WTC11 (cell line): ENCODE measurements around the gene CHFR. TPM values are rescaled to one million over a fixed set of nuclear protein-coding genes. Genes with fewer than 3 reads are reported as not detected.
A peak's percentile ranks its signal among the peaks of the same experiment; 100 is the strongest.

Experiments used
- ATAC-seq: fragments of 200-7000 bp; cut with Tn5 transposase; 2 replicates; pipeline ENCODE4 v1.10.0; 2021; ENCODE audit warnings: mild to moderate bottlenecking, moderate library complexity
- CTCF ChIA-PET: fragments of 300-600 bp; sonication (Branson Sonifier 250); formaldehyde crosslinking; loops from one replicate; lab custom pipeline; 2021; ENCODE audit warnings: antibody characterized with exemption; lab: Charles Lee
- POLR2A ChIA-PET: fragments of 350-600 bp; sonication (Branson Sonifier 250); formaldehyde crosslinking; loops from one replicate; lab custom pipeline; 2021; ENCODE audit warnings: antibody characterized with exemption; lab: Charles Lee
- DNase-seq: peaks from one replicate; pipeline ENCODE4 v3.0.0; 2021; ENCODE audit warnings: low spot score
- H3K27ac Mint-ChIP-seq: 2 replicates; pipeline ENCODE4 v1.8.0; 2021; ENCODE audit warnings: mixed read lengths
- H3K27me3 Mint-ChIP-seq: 2 replicates; pipeline ENCODE4 v1.8.0; 2021; ENCODE audit warnings: low read depth, mild to moderate bottlenecking, moderate library complexity, mixed read lengths
- H3K36me3 Mint-ChIP-seq: 2 replicates; pipeline ENCODE4 v1.8.0; 2021; ENCODE audit warnings: mixed read lengths
- H3K4me1 Mint-ChIP-seq: 2 replicates; pipeline ENCODE4 v1.8.0; 2022; ENCODE audit warnings: mixed read lengths
- H3K4me3 Mint-ChIP-seq: 2 replicates; pipeline ENCODE4 v1.8.0; 2021; ENCODE audit warnings: mild to moderate bottlenecking, moderate library complexity, mixed read lengths
- H3K9me3 Mint-ChIP-seq: 2 replicates; pipeline ENCODE4 v1.8.0; 2021; ENCODE audit warnings: mixed read lengths
- FOXP1 ChIP-seq: sonication (generic); formaldehyde crosslinking; IDR thresholded peaks from 2 replicates; pipeline ENCODE4 v1.8.0; 2022; ENCODE audit warnings: missing genetic modification reagents, mild to moderate bottlenecking, moderate library complexity, borderline replicate concordance
- GABPB1 ChIP-seq: sonication (generic); formaldehyde crosslinking; IDR thresholded peaks from 2 replicates; pipeline ENCODE4 v1.8.1; 2023; ENCODE audit warnings: mild to moderate bottlenecking, missing genetic modification reagents
- GRHL2 ChIP-seq: fragments of 250-450 bp; sonication (Bioruptor Pico); IDR thresholded peaks from 2 replicates; pipeline ENCODE4 v1.8.0; 2022; ENCODE audit warnings: mild to moderate bottlenecking, moderate library complexity; ENCODE audit not compliant: insufficient replicate concordance, severe bottlenecking
- MXD4 ChIP-seq: fragments of 250-450 bp; sonication (Bioruptor Pico); IDR thresholded peaks from 2 replicates; pipeline ENCODE4 v1.8.0; 2021; ENCODE audit warnings: mild to moderate bottlenecking, moderate library complexity, borderline replicate concordance
- NR3C1 ChIP-seq: sonication (generic); formaldehyde crosslinking; conservative IDR thresholded peaks from 2 replicates; pipeline ENCODE4 v1.8.1; 2023; ENCODE audit warnings: low read depth, mild to moderate bottlenecking, missing genetic modification reagents
- SMAD4 ChIP-seq: sonication (generic); formaldehyde crosslinking; IDR thresholded peaks from 2 replicates; pipeline ENCODE4 v1.8.0; 2022; ENCODE audit warnings: mild to moderate bottlenecking, missing genetic modification reagents
- ZNF317 ChIP-seq: sonication (generic); formaldehyde crosslinking; IDR thresholded peaks from 2 replicates; pipeline ENCODE4 v1.8.1; 2023; ENCODE audit warnings: low read depth, mild to moderate bottlenecking, moderate library complexity, missing genetic modification reagents, borderline replicate concordance
- ZNF423 ChIP-seq: fragments of 250-450 bp; sonication (Bioruptor Pico); IDR thresholded peaks from 2 replicates; pipeline ENCODE4 v2.1.2; 2022; ENCODE audit warnings: mild to moderate bottlenecking, moderate library complexity
- total RNA-seq: library from RNA; stranded (reverse); gene quantifications from 3 replicates; pipeline ENCODE4 v1.2.3, GENCODE V29; 2021
- TF ChIP-seq, protein P1 (sequence below): sonication (generic); formaldehyde crosslinking; IDR thresholded peaks from 2 replicates; pipeline ENCODE4 v1.8.1; 2022; ENCODE audit warnings: missing genetic modification reagents, borderline replicate concordance
- TF ChIP-seq, protein P2 (sequence below): sonication (generic); formaldehyde crosslinking; IDR thresholded peaks from 2 replicates; pipeline ENCODE4 v1.8.1; 2023; ENCODE audit warnings: mild to moderate bottlenecking, missing genetic modification reagents, moderate library complexity
- TF ChIP-seq, protein P3 (sequence below): sonication (generic); formaldehyde crosslinking; IDR thresholded peaks from 2 replicates; pipeline ENCODE4 v1.8.1; 2023; ENCODE audit warnings: mild to moderate bottlenecking, missing genetic modification reagents
- TF ChIP-seq, protein P4 (sequence below): sonication (generic); formaldehyde crosslinking; IDR thresholded peaks from 2 replicates; pipeline ENCODE4 v1.8.0; 2022; ENCODE audit warnings: mild to moderate bottlenecking, missing genetic modification reagents
- TF ChIP-seq, protein P5 (sequence below): sonication (generic); formaldehyde crosslinking; IDR thresholded peaks from 2 replicates; pipeline ENCODE4 v1.8.1; 2023; ENCODE audit warnings: mild to moderate bottlenecking, missing genetic modification reagents, borderline replicate concordance
- TF ChIP-seq, protein P6 (sequence below): sonication (generic); formaldehyde crosslinking; IDR thresholded peaks from 2 replicates; pipeline ENCODE4 v1.8.1; 2022; ENCODE audit warnings: mild to moderate bottlenecking, missing genetic modification reagents, moderate library complexity, borderline replicate concordance

CHFR gene
- total RNA-seq, 1 experiment from 2014 or later: 58.7 TPM

DNA sequence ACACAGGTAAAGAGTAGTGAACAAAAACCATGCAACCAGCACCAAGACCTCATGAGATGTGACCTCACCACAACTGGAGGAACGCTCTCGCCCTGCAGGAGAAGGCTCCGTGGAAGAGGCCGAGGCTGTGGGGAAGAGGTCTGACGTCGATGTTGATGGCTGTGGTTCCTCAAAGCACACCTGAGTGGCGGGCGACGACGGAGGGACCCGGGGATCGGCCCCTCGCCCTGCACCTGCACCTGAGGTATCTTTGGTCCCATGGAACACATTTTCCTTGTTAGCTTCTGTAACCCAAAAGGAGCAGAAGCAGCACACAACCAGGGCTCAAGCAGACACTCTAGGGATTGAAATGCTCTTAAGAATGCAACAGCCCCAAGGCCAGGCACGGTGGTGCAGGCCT, 17.9 kb downstream of the CHFR start:
- POLR2A ChIA-PET: no interaction called here
- CTCF ChIA-PET: no interaction called here
- TF ChIP-seq SMAD4 (CRISPR knock-in tag) (no peak), ZNF423 (CRISPR knock-in tag) (no peak), ZNF317 (CRISPR knock-in tag) (no peak), MXD4 (CRISPR knock-in tag) (no peak), GABPB1 (no peak)
- TF ChIP-seq, protein P1, sequence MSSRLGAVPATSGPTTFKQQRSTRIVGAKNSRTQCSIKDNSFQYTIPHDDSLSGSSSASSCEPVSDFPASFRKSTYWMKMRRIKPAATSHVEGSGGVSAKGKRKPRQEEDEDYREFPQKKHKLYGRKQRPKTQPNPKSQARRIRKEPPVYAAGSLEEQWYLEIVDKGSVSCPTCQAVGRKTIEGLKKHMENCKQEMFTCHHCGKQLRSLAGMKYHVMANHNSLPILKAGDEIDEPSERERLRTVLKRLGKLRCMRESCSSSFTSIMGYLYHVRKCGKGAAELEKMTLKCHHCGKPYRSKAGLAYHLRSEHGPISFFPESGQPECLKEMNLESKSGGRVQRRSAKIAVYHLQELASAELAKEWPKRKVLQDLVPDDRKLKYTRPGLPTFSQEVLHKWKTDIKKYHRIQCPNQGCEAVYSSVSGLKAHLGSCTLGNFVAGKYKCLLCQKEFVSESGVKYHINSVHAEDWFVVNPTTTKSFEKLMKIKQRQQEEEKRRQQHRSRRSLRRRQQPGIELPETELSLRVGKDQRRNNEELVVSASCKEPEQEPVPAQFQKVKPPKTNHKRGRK (CRISPR knock-in tag): no peak
- TF ChIP-seq, protein P2, sequence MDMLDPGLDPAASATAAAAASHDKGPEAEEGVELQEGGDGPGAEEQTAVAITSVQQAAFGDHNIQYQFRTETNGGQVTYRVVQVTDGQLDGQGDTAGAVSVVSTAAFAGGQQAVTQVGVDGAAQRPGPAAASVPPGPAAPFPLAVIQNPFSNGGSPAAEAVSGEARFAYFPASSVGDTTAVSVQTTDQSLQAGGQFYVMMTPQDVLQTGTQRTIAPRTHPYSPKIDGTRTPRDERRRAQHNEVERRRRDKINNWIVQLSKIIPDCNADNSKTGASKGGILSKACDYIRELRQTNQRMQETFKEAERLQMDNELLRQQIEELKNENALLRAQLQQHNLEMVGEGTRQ (CRISPR knock-in tag): no peak
- TF ChIP-seq, protein P3, sequence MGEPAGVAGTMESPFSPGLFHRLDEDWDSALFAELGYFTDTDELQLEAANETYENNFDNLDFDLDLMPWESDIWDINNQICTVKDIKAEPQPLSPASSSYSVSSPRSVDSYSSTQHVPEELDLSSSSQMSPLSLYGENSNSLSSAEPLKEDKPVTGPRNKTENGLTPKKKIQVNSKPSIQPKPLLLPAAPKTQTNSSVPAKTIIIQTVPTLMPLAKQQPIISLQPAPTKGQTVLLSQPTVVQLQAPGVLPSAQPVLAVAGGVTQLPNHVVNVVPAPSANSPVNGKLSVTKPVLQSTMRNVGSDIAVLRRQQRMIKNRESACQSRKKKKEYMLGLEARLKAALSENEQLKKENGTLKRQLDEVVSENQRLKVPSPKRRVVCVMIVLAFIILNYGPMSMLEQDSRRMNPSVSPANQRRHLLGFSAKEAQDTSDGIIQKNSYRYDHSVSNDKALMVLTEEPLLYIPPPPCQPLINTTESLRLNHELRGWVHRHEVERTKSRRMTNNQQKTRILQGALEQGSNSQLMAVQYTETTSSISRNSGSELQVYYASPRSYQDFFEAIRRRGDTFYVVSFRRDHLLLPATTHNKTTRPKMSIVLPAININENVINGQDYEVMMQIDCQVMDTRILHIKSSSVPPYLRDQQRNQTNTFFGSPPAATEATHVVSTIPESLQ (CRISPR knock-in tag): no peak
- TF ChIP-seq, protein P4, sequence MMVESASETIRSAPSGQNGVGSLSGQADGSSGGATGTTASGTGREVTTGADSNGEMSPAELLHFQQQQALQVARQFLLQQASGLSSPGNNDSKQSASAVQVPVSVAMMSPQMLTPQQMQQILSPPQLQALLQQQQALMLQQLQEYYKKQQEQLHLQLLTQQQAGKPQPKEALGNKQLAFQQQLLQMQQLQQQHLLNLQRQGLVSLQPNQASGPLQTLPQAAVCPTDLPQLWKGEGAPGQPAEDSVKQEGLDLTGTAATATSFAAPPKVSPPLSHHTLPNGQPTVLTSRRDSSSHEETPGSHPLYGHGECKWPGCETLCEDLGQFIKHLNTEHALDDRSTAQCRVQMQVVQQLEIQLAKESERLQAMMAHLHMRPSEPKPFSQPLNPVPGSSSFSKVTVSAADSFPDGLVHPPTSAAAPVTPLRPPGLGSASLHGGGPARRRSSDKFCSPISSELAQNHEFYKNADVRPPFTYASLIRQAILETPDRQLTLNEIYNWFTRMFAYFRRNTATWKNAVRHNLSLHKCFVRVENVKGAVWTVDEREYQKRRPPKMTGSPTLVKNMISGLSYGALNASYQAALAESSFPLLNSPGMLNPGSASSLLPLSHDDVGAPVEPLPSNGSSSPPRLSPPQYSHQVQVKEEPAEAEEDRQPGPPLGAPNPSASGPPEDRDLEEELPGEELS: no peak
- Mint-ChIP-seq H3K27ac (no peak overlapping the region), H3K27me3 (no peaks in the 10 kb centered on the region), H3K9me3 (no peaks in the 10 kb centered on the region), H3K4me1 (0 out of 2 replicates have a peak, but pooled peaks cover 3% of the 10 kb centered on the region), H3K4me3 (no peak overlapping the region), H3K36me3 (peaks cover 54% of the 10 kb centered on the region)
- ATAC-seq: no peak
- no peak for DNase-seq

DNA sequence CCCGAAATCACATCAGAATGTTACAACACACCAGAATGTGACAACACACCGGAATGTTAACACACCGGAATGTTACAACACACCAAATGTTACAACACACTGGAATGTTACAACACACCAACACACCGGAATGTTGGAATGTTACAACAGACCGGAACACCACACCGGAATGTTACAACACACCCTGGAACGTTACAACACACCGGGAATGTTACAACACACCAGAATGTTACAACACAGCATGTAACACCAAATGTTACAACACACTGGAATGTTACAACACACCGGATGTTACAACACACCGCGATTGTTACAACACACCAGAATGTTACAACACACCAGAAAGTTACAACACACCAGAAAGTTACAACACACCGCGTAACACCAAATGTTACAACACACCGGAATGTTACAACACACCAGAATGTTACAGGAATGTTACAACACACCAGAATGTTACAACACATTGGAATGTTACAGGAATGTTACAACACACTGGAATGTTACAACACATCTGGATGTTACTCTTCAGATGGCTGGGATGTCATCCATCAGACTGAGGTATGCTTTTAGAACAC, 21.1 kb downstream of the CHFR start:
- peak overlapping the region; percentile 95 for H3K27ac Mint-ChIP-seq
- DNase-seq (no peak), ATAC-seq (no peak)
- no peaks in the 10 kb centered on the region for H3K4me1 Mint-ChIP-seq
- ChIA-PET POLR2A (no interaction called here), CTCF (no interaction called here)
- H3K27me3 Mint-ChIP-seq: no peaks in the 10 kb centered on the region
- H3K9me3 Mint-ChIP-seq: no peaks in the 10 kb centered on the region
- H3K4me3 Mint-ChIP-seq: no peak overlapping the region
- TF ChIP-seq GABPB1 (peak; percentile 84), FOXP1 (CRISPR knock-in tag) (no peak)
- peaks cover 53% of the 10 kb centered on the region for H3K36me3 Mint-ChIP-seq

DNA sequence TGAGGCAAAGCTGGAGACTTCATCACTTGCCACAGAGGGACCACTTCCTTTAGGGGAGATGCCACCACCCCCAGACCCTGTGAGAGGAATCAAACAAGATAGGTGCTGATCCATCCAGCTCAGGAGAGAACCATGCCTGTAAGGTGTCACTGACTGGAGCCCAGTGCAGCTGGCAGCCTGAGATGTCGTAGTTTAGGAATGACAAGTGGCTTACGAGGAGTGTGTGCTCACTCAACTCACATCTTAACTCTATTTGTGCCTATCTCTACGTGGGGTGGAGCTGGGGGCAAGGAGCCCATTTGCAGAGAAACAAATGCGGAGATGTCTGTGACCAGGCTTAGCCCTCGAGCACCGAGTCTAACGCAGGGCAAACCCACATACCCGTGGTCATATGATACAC, 25.8 kb downstream of the CHFR start:
- no peaks in the 10 kb centered on the region for H3K9me3 Mint-ChIP-seq
- ATAC-seq (no peak), DNase-seq (no peak)
- no peaks in the 10 kb centered on the region for H3K4me1 Mint-ChIP-seq
- peak overlapping the region; percentile 60; the same call in 1 of the 2 replicates for H3K27ac Mint-ChIP-seq
- POLR2A ChIA-PET: no interaction called here
- H3K27me3 Mint-ChIP-seq: no peaks in the 10 kb centered on the region
- CTCF ChIA-PET: interaction anchor here (1.5 kb wide), 1 partner anchor 43 kb away, joined by 3 read pairs; no protein-coding TSS in a partner anchor
- no peak overlapping the region for H3K4me3 Mint-ChIP-seq
- H3K36me3 Mint-ChIP-seq: peaks cover 51% of the 10 kb centered on the region
- TF ChIP-seq NR3C1: no peak
- TF ChIP-seq, protein P5, sequence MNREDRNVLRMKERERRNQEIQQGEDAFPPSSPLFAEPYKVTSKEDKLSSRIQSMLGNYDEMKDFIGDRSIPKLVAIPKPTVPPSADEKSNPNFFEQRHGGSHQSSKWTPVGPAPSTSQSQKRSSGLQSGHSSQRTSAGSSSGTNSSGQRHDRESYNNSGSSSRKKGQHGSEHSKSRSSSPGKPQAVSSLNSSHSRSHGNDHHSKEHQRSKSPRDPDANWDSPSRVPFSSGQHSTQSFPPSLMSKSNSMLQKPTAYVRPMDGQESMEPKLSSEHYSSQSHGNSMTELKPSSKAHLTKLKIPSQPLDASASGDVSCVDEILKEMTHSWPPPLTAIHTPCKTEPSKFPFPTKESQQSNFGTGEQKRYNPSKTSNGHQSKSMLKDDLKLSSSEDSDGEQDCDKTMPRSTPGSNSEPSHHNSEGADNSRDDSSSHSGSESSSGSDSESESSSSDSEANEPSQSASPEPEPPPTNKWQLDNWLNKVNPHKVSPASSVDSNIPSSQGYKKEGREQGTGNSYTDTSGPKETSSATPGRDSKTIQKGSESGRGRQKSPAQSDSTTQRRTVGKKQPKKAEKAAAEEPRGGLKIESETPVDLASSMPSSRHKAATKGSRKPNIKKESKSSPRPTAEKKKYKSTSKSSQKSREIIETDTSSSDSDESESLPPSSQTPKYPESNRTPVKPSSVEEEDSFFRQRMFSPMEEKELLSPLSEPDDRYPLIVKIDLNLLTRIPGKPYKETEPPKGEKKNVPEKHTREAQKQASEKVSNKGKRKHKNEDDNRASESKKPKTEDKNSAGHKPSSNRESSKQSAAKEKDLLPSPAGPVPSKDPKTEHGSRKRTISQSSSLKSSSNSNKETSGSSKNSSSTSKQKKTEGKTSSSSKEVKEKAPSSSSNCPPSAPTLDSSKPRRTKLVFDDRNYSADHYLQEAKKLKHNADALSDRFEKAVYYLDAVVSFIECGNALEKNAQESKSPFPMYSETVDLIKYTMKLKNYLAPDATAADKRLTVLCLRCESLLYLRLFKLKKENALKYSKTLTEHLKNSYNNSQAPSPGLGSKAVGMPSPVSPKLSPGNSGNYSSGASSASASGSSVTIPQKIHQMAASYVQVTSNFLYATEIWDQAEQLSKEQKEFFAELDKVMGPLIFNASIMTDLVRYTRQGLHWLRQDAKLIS: no peak
- TF ChIP-seq GRHL2 (CRISPR knock-in tag): no peak
- TF ChIP-seq, protein P6, sequence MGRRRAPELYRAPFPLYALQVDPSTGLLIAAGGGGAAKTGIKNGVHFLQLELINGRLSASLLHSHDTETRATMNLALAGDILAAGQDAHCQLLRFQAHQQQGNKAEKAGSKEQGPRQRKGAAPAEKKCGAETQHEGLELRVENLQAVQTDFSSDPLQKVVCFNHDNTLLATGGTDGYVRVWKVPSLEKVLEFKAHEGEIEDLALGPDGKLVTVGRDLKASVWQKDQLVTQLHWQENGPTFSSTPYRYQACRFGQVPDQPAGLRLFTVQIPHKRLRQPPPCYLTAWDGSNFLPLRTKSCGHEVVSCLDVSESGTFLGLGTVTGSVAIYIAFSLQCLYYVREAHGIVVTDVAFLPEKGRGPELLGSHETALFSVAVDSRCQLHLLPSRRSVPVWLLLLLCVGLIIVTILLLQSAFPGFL: no peak
